SK-N-SH treated with all-trans-retinoic acid at 6 μM for 48 hours (cell line): Measurements from ENCODE around the gene RAB30.

Experiments used
- ARNTL ChIP-seq: fragments of 450-650 bp; formaldehyde crosslinking; IDR thresholded peaks from 2 replicates; pipeline ENCODE4 v1.5.0; 2020; ENCODE audit warnings: low read depth, mild to moderate bottlenecking, moderate library complexity, borderline replicate concordance
- BACH2 ChIP-seq: fragments of 250-450 bp; sonication (Bioruptor Pico); IDR thresholded peaks from 2 replicates; pipeline ENCODE4 v1.9.0; 2021; ENCODE audit warnings: mild to moderate bottlenecking, borderline replicate concordance
- CREB5 ChIP-seq: fragments of 250-450 bp; sonication (Bioruptor Pico); IDR thresholded peaks from 2 replicates; pipeline ENCODE4 v1.5.1; 2020; ENCODE audit warnings: low read depth, mild to moderate bottlenecking, moderate library complexity
- CSDC2 ChIP-seq: fragments of 250-450 bp; sonication (Bioruptor Pico); IDR thresholded peaks from 2 replicates; pipeline ENCODE4 v1.5.0; 2020; ENCODE audit warnings: mild to moderate bottlenecking, moderate library complexity
- GLIS3 ChIP-seq: fragments of 250-450 bp; sonication (Bioruptor Pico); IDR thresholded peaks from 2 replicates; pipeline ENCODE4 v1.5.0; 2020; ENCODE audit warnings: mild to moderate bottlenecking, moderate library complexity
- ISL1 ChIP-seq: fragments of 250-450 bp; sonication (Bioruptor Pico); IDR thresholded peaks from 2 replicates; pipeline ENCODE4 v2.1.2; 2022; ENCODE audit warnings: mild to moderate bottlenecking, moderate library complexity
- OSR1 ChIP-seq: fragments of 250-450 bp; sonication (Bioruptor Pico); IDR thresholded peaks from 2 replicates; pipeline ENCODE4 v1.8.0; 2022; ENCODE audit warnings: moderate library complexity, mild to moderate bottlenecking, inconsistent platforms
- PATZ1 ChIP-seq: fragments of 250-450 bp; sonication (Bioruptor Pico); IDR thresholded peaks from 2 replicates; pipeline ENCODE4 v1.8.0; 2020; ENCODE audit warnings: mild to moderate bottlenecking, moderate library complexity, borderline replicate concordance
- POU6F1 ChIP-seq: fragments of 250-450 bp; sonication (Bioruptor Pico); IDR thresholded peaks from 2 replicates; pipeline ENCODE4 v1.8.0; 2021; ENCODE audit warnings: low read depth, mild to moderate bottlenecking, moderate library complexity, borderline replicate concordance
- TOX ChIP-seq: fragments of 250-450 bp; sonication (Bioruptor Pico); IDR thresholded peaks from 2 replicates; pipeline ENCODE4 v1.8.0; 2021; ENCODE audit warnings: mild to moderate bottlenecking, moderate library complexity, borderline replicate concordance
- ZFP3 ChIP-seq: fragments of 250-450 bp; sonication (Bioruptor Pico); IDR thresholded peaks from 2 replicates; pipeline ENCODE4 v1.5.0; 2020; ENCODE audit warnings: mild to moderate bottlenecking, moderate library complexity
- ZFP30 ChIP-seq: fragments of 450-650 bp; formaldehyde crosslinking; IDR thresholded peaks from 2 replicates; pipeline ENCODE4 v1.5.0; 2022; ENCODE audit warnings: mild to moderate bottlenecking, moderate library complexity
- ZNF565 ChIP-seq: fragments of 450-650 bp; formaldehyde crosslinking; conservative IDR thresholded peaks from 2 replicates; pipeline ENCODE4 v1.5.0; 2020; ENCODE audit warnings: low read depth, mild to moderate bottlenecking, moderate library complexity
- TF ChIP-seq, protein P1 (sequence below): fragments of 250-450 bp; sonication (Bioruptor Pico); IDR thresholded peaks from 2 replicates; pipeline ENCODE4 v1.5.0; 2020; ENCODE audit warnings: mild to moderate bottlenecking, moderate library complexity

DNA sequence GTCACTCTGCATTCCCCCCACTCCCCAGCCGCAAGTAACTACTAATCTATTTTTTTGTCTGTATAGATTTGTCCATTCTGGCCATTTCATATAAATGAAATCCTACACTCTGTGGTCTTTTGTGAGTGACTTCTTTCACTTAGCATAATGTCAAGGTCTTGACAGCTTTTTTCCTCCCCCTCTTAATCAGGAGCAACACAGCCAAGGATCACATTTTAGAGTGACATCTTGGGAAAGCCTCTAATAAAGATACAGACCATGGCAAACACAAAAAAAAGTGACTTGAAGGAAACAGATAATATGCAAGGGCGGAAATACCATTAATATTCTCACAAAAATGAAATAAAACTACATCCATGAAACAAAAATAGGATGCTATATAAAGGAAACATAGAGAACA, 43.9 kb downstream of the RAB30 start:
- TF ChIP-seq CREB5 (CRISPR knock-in tag), result no peak
- no peak for TF ChIP-seq OSR1 (CRISPR knock-in tag)
- TF ChIP-seq ZFP3 (CRISPR knock-in tag), result no peak
- no peak for TF ChIP-seq GLIS3 (CRISPR knock-in tag)
- no peak for TF ChIP-seq CSDC2 (CRISPR knock-in tag)
- TF ChIP-seq ZNF565 (CRISPR knock-in tag), result no peak
- TF ChIP-seq, protein P1, sequence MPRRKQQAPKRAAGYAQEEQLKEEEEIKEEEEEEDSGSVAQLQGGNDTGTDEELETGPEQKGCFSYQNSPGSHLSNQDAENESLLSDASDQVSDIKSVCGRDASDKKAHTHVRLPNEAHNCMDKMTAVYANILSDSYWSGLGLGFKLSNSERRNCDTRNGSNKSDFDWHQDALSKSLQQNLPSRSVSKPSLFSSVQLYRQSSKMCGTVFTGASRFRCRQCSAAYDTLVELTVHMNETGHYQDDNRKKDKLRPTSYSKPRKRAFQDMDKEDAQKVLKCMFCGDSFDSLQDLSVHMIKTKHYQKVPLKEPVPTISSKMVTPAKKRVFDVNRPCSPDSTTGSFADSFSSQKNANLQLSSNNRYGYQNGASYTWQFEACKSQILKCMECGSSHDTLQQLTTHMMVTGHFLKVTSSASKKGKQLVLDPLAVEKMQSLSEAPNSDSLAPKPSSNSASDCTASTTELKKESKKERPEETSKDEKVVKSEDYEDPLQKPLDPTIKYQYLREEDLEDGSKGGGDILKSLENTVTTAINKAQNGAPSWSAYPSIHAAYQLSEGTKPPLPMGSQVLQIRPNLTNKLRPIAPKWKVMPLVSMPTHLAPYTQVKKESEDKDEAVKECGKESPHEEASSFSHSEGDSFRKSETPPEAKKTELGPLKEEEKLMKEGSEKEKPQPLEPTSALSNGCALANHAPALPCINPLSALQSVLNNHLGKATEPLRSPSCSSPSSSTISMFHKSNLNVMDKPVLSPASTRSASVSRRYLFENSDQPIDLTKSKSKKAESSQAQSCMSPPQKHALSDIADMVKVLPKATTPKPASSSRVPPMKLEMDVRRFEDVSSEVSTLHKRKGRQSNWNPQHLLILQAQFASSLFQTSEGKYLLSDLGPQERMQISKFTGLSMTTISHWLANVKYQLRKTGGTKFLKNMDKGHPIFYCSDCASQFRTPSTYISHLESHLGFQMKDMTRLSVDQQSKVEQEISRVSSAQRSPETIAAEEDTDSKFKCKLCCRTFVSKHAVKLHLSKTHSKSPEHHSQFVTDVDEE (CRISPR knock-in tag), result no peak
- TF ChIP-seq TOX, result no peak
- TF ChIP-seq ZFP30, result no peak
- no peak for TF ChIP-seq BACH2 (CRISPR knock-in tag)
- TF ChIP-seq ISL1 (CRISPR knock-in tag), result no peak
- no peak for TF ChIP-seq PATZ1 (CRISPR knock-in tag)
- TF ChIP-seq POU6F1 (CRISPR knock-in tag), result no peak
- no peak for TF ChIP-seq ARNTL (CRISPR knock-in tag)
